ENCODE data around the gene GCDH. TPM values are rescaled to one million over a fixed set of nuclear protein-coding genes. Genes with fewer than 3 reads are reported as not detected.

GCDH gene
- total RNA-seq, 2 donors from 2014 or later: 34.0 to 36.2 TPM

GRCh38 chr19:12945479-12946091 lies 54.6 kb downstream of the GCDH start, which contains the start of gene RAD23A:
Gene RAD23A, plus strand, starts transcription at chr19:12945862. Its CDS starts 87 bp downstream, at chr19:12945949.
- DNase-seq (peak; percentile 96 to 99 (median 98)), ATAC-seq (peak; percentile 82)
- Mint-ChIP-seq H3K27ac (peak within 1 kb of the TSS; percentile 98), H3K4me3 (peak within 1 kb of the TSS; percentile 91), H3K4me1 (peaks cover 30% of the 10 kb centered on the region), H3K27me3 (no peaks in the 10 kb centered on the region), H3K36me3 (ENCODE audit: low read depth) (peaks cover 13% of the 10 kb centered on the region)
- no peaks in the 10 kb centered on the region for H3K9me3 ChIP-seq (ENCODE audit: control insufficient read depth, low read length, poor library complexity, severe bottlenecking)

- Mint-ChIP-seq H3K4me1 (peaks cover 28% of the 10 kb centered on the region), H3K27ac (peak overlapping the region; percentile 98), H3K4me3 (peak overlapping the region; percentile 91), H3K36me3 (ENCODE audit: low read depth) (peaks cover 13% of the 10 kb centered on the region), H3K27me3 (no peaks in the 10 kb centered on the region)
- DNase-seq (peak; percentile 28 to 39 (median 37)), ATAC-seq (peak; percentile 50)
- no peaks in the 10 kb centered on the region for H3K9me3 ChIP-seq (ENCODE audit: control insufficient read depth, low read length, poor library complexity, severe bottlenecking)
Measured at GRCh38 chr19:12946092-12946721, 55.2 kb downstream of the GCDH start.

GRCh38 chr19:12946731-12947496 lies 56.0 kb downstream of the GCDH start:
- ATAC-seq (no peak), DNase-seq (no peak)
- H3K9me3 ChIP-seq (ENCODE audit: control insufficient read depth, low read length, poor library complexity, severe bottlenecking): no peaks in the 10 kb centered on the region
- H3K27me3 Mint-ChIP-seq: no peaks in the 10 kb centered on the region
- H3K36me3 Mint-ChIP-seq (ENCODE audit: low read depth): peaks cover 13% of the 10 kb centered on the region
- H3K4me3 Mint-ChIP-seq: peak overlapping the region; percentile 91
- H3K4me1 Mint-ChIP-seq: peaks cover 28% of the 10 kb centered on the region
- H3K27ac Mint-ChIP-seq: peak overlapping the region; percentile 98

GRCh38 chr19:12947702-12948611 lies 57.0 kb downstream of the GCDH start:
- Mint-ChIP-seq H3K36me3 (ENCODE audit: low read depth) (peaks cover 13% of the 10 kb centered on the region), H3K4me1 (peaks cover 28% of the 10 kb centered on the region), H3K27me3 (no peaks in the 10 kb centered on the region), H3K27ac (peak overlapping the region; percentile 98), H3K4me3 (peak overlapping the region; percentile 31)
- ATAC-seq (no peak), DNase-seq (no peak)
- H3K9me3 ChIP-seq (ENCODE audit: control insufficient read depth, low read length, poor library complexity, severe bottlenecking): no peaks in the 10 kb centered on the region

- Mint-ChIP-seq H3K27ac (no peak overlapping the region), H3K4me1 (peaks cover 22% of the 10 kb centered on the region), H3K36me3 (ENCODE audit: low read depth) (peaks cover 9% of the 10 kb centered on the region), H3K27me3 (no peaks in the 10 kb centered on the region), H3K4me3 (peak overlapping the region; percentile 31)
- DNase-seq (no peak), ATAC-seq (no peak)
- H3K9me3 ChIP-seq (ENCODE audit: control insufficient read depth, low read length, poor library complexity, severe bottlenecking): no peaks in the 10 kb centered on the region
Measured at GRCh38 chr19:12948612-12949362, 57.8 kb downstream of the GCDH start.

Other genes with a start within 250 kb of the GCDH start
- gene MAN2B1, start 224.4 kb upstream of the GCDH start, total RNA-seq: 100 to 1,000 TPM; 157 to 181 TPM
- 10 to 100 TPM; 10.5 to 11.1 TPM for gene WDR83, start 224.4 kb upstream of the GCDH start, total RNA-seq
- gene DHPS, start 209.3 kb upstream of the GCDH start, total RNA-seq: 100 to 1,000 TPM; 126 to 147 TPM
- gene GNG14, start 203.2 kb upstream of the GCDH start, total RNA-seq: not detected
- gene FBXW9, start 194.5 kb upstream of the GCDH start, total RNA-seq: 1 to 10 TPM; 2.9 to 3.5 TPM
- 10 to 100 TPM; 48.6 to 60.0 TPM for gene TNPO2, start 167.2 kb upstream of the GCDH start, total RNA-seq
- 100 to 1,000 TPM; 176 to 185 TPM for gene TRIR, start 156.5 kb upstream of the GCDH start, total RNA-seq
- 10 to 100 TPM; 29.8 to 32.6 TPM for gene GET3, start 153.7 kb upstream of the GCDH start, total RNA-seq
- not detected for gene BEST2, start 139.4 kb upstream of the GCDH start, total RNA-seq
- 10 to 100 TPM; 14.9 to 19.3 TPM for gene HOOK2, start 115.6 kb upstream of the GCDH start, total RNA-seq
- 1,000 to 10,000 TPM; 1,500 to 1,584 TPM for gene JUNB, start 99.7 kb upstream of the GCDH start, total RNA-seq
- gene PRDX2, start 89.4 kb upstream of the GCDH start, total RNA-seq: 10 to 100 TPM; 92.6 to 97.0 TPM
- 1 to 10 TPM in 1 of 2 donors, under 1 TPM in 1; 0.85 to 3.0 TPM for gene THSD8, start 89.1 kb upstream of the GCDH start, total RNA-seq
- 1 to 10 TPM; 3.1 to 5.7 TPM for gene RNASEH2A, start 84.6 kb upstream of the GCDH start, total RNA-seq
- gene RTBDN, start 56.6 kb upstream of the GCDH start, total RNA-seq: not detected
- gene MAST1, start 52.6 kb upstream of the GCDH start, total RNA-seq: 1 to 10 TPM; 1.5 to 4.1 TPM
- 10 to 100 TPM; 17.8 to 19.8 TPM for gene DNASE2, start 9.7 kb upstream of the GCDH start, total RNA-seq
- gene KLF1, start 4.0 kb upstream of the GCDH start, total RNA-seq: not detected
- under 1 TPM; 0.52 to 0.86 TPM for gene SYCE2, start 28.1 kb downstream of the GCDH start, total RNA-seq
- 10 to 100 TPM; 23.2 to 28.3 TPM for gene FARSA, start 42.6 kb downstream of the GCDH start, total RNA-seq
- gene CALR, start 47.4 kb downstream of the GCDH start, total RNA-seq: 100 to 1,000 TPM; 418 to 472 TPM
- gene RAD23A, start 54.7 kb downstream of the GCDH start, total RNA-seq: 10 to 100 TPM; 74.1 to 82.1 TPM
- gene GADD45GIP1, start 66.1 kb downstream of the GCDH start, total RNA-seq: 1 to 10 TPM; 6.9 to 8.3 TPM
- gene DAND5, start 78.4 kb downstream of the GCDH start, total RNA-seq: not detected
- under 1 TPM; 0.75 to 0.86 TPM for gene NFIX, start 104.3 kb downstream of the GCDH start, total RNA-seq
- 10 to 100 TPM in 1 of 2 donors, 1 to 10 TPM in 1; 6.9 to 17.9 TPM for gene LYL1, start 211.7 kb downstream of the GCDH start, total RNA-seq
- gene TRMT1, start 225.6 kb downstream of the GCDH start, total RNA-seq: 10 to 100 TPM; 60.3 to 72.3 TPM
- 10 to 100 TPM; 23.1 to 26.4 TPM for gene NACC1, start 227.1 kb downstream of the GCDH start, total RNA-seq

Data from T-helper 17 cell (primary cell).